Activated naive CD8-positive, alpha-beta T cell (primary cell): Measurements from ENCODE around the gene ZNF470.

Source experiments
- H3K27ac Mint-ChIP-seq: one replicate; pipeline ENCODE4 v1.8.0; 2021; ENCODE audit warnings: mixed read lengths
- H3K27me3 Mint-ChIP-seq: one replicate; pipeline ENCODE4 v1.8.0; 2021; ENCODE audit warnings: mixed read lengths
- H3K36me3 Mint-ChIP-seq: one replicate; pipeline ENCODE4 v1.8.0; 2021; ENCODE audit warnings: mixed read lengths
- H3K4me1 Mint-ChIP-seq: one replicate; pipeline ENCODE4 v1.8.0; 2021; ENCODE audit warnings: low read depth, mixed read lengths
- H3K4me3 Mint-ChIP-seq: one replicate; pipeline ENCODE4 v1.8.0; 2021; ENCODE audit warnings: mild to moderate bottlenecking, mixed read lengths
- H3K9me3 Mint-ChIP-seq: one replicate; pipeline ENCODE4 v1.8.0; 2021; ENCODE audit warnings: low read depth, mixed read lengths

ZNF470 gene

GRCh38 chr19:56567274-56568120 is at the start of gene ZNF470:
Gene ZNF470 (plus strand): TSS chr19:56567468. CDS start chr19:56570312, 2,844 bp downstream.
- Mint-ChIP-seq H3K4me1 (peaks cover 16% of the 10 kb centered on the region), H3K27ac (peak within 1 kb of the TSS; percentile 51), H3K4me3 (peak within 1 kb of the TSS; percentile 94), H3K27me3 (no peaks in the 10 kb centered on the region), H3K36me3 (peaks cover 47% of the 10 kb centered on the region), H3K9me3 (peaks cover 21% of the 10 kb centered on the region)

- H3K27me3 Mint-ChIP-seq, result no peaks in the 10 kb centered on the region
- H3K9me3 Mint-ChIP-seq, result peaks cover 50% of the 10 kb centered on the region
- no peak overlapping the region for H3K4me3 Mint-ChIP-seq
- no peak overlapping the region for H3K27ac Mint-ChIP-seq
- no peaks in the 10 kb centered on the region for H3K4me1 Mint-ChIP-seq
- peaks cover 44% of the 10 kb centered on the region for H3K36me3 Mint-ChIP-seq
These were observed 41.9 kb upstream of the ZNF470 start for GRCh38 chr19:56525214-56525860.

GRCh38 chr19:56537442-56537841 is 29.8 kb upstream of the ZNF470 start:
- Mint-ChIP-seq H3K4me3 (peak overlapping the region; percentile 90), H3K9me3 (peaks cover 21% of the 10 kb centered on the region), H3K36me3 (peaks cover 29% of the 10 kb centered on the region), H3K4me1 (peaks cover 16% of the 10 kb centered on the region), H3K27me3 (no peaks in the 10 kb centered on the region), H3K27ac (peak overlapping the region; percentile 88)

- H3K27ac Mint-ChIP-seq, result peak overlapping the region; percentile 88
- peaks cover 16% of the 10 kb centered on the region for H3K4me1 Mint-ChIP-seq
- H3K27me3 Mint-ChIP-seq, result no peaks in the 10 kb centered on the region
- peaks cover 32% of the 10 kb centered on the region for H3K36me3 Mint-ChIP-seq
- peaks cover 18% of the 10 kb centered on the region for H3K9me3 Mint-ChIP-seq
- peak overlapping the region; percentile 90 for H3K4me3 Mint-ChIP-seq
These were observed 29.0 kb upstream of the ZNF470 start for GRCh38 chr19:56538254-56538760.

GRCh38 chr19:56538761-56539263 is 28.5 kb upstream of the ZNF470 start, which contains the start of gene ZFP28:
Gene ZFP28 (plus strand): TSS chr19:56538948. CDS start chr19:56539019, 71 bp downstream.
- peak within 1 kb of the TSS; percentile 90 for H3K4me3 Mint-ChIP-seq
- peaks cover 37% of the 10 kb centered on the region for H3K36me3 Mint-ChIP-seq
- H3K27ac Mint-ChIP-seq, result peak within 1 kb of the TSS; percentile 88
- H3K4me1 Mint-ChIP-seq, result peaks cover 16% of the 10 kb centered on the region
- H3K27me3 Mint-ChIP-seq, result no peaks in the 10 kb centered on the region
- peaks cover 18% of the 10 kb centered on the region for H3K9me3 Mint-ChIP-seq

GRCh38 chr19:56543776-56544175 is 23.5 kb upstream of the ZNF470 start:
- peaks cover 30% of the 10 kb centered on the region for H3K9me3 Mint-ChIP-seq
- H3K27ac Mint-ChIP-seq, result no peak overlapping the region
- H3K36me3 Mint-ChIP-seq, result peaks cover 61% of the 10 kb centered on the region
- no peaks in the 10 kb centered on the region for H3K27me3 Mint-ChIP-seq
- H3K4me1 Mint-ChIP-seq, result peaks cover 8% of the 10 kb centered on the region
- no peak overlapping the region for H3K4me3 Mint-ChIP-seq

- peaks cover 70% of the 10 kb centered on the region for H3K36me3 Mint-ChIP-seq
- H3K27ac Mint-ChIP-seq, result no peak overlapping the region
- no peak overlapping the region for H3K4me3 Mint-ChIP-seq
- H3K9me3 Mint-ChIP-seq, result peaks cover 27% of the 10 kb centered on the region
- no peaks in the 10 kb centered on the region for H3K27me3 Mint-ChIP-seq
- H3K4me1 Mint-ChIP-seq, result no peaks in the 10 kb centered on the region
These were observed 19.7 kb upstream of the ZNF470 start for GRCh38 chr19:56547535-56547934.

GRCh38 chr19:56554272-56554869 is 12.9 kb upstream of the ZNF470 start:
- Mint-ChIP-seq H3K27me3 (no peaks in the 10 kb centered on the region), H3K9me3 (peaks cover 44% of the 10 kb centered on the region), H3K27ac (no peak overlapping the region), H3K36me3 (peaks cover 56% of the 10 kb centered on the region), H3K4me3 (no peak overlapping the region), H3K4me1 (no peaks in the 10 kb centered on the region)

- Mint-ChIP-seq H3K27me3 (no peaks in the 10 kb centered on the region), H3K4me1 (peaks cover 9% of the 10 kb centered on the region), H3K4me3 (no peak overlapping the region), H3K9me3 (peaks cover 30% of the 10 kb centered on the region), H3K36me3 (peaks cover 35% of the 10 kb centered on the region), H3K27ac (no peak overlapping the region)
These were observed 4.5 kb upstream of the ZNF470 start for GRCh38 chr19:56562766-56563165.

GRCh38 chr19:56566904-56567273 is 379 bp upstream of the ZNF470 start:
- peaks cover 16% of the 10 kb centered on the region for H3K4me1 Mint-ChIP-seq
- peaks cover 47% of the 10 kb centered on the region for H3K36me3 Mint-ChIP-seq
- peaks cover 21% of the 10 kb centered on the region for H3K9me3 Mint-ChIP-seq
- H3K4me3 Mint-ChIP-seq, result peak overlapping the region; percentile 94
- no peaks in the 10 kb centered on the region for H3K27me3 Mint-ChIP-seq
- H3K27ac Mint-ChIP-seq, result peak overlapping the region; percentile 22

GRCh38 chr19:56572589-56572988 is 5.3 kb downstream of the ZNF470 start:
- Mint-ChIP-seq H3K4me1 (peaks cover 7% of the 10 kb centered on the region), H3K36me3 (peaks cover 67% of the 10 kb centered on the region), H3K4me3 (no peak overlapping the region), H3K27ac (no peak overlapping the region), H3K27me3 (no peaks in the 10 kb centered on the region), H3K9me3 (peaks cover 45% of the 10 kb centered on the region)

GRCh38 chr19:56573914-56574313 is 6.6 kb downstream of the ZNF470 start:
- peaks cover 70% of the 10 kb centered on the region for H3K36me3 Mint-ChIP-seq
- H3K4me1 Mint-ChIP-seq, result no peaks in the 10 kb centered on the region
- no peak overlapping the region for H3K27ac Mint-ChIP-seq
- H3K4me3 Mint-ChIP-seq, result no peak overlapping the region
- no peaks in the 10 kb centered on the region for H3K27me3 Mint-ChIP-seq
- H3K9me3 Mint-ChIP-seq, result peaks cover 47% of the 10 kb centered on the region

- Mint-ChIP-seq H3K36me3 (peaks cover 55% of the 10 kb centered on the region), H3K27me3 (no peaks in the 10 kb centered on the region), H3K4me3 (no peak overlapping the region), H3K9me3 (peaks cover 42% of the 10 kb centered on the region), H3K4me1 (no peaks in the 10 kb centered on the region), H3K27ac (no peak overlapping the region)
These were observed 10.7 kb downstream of the ZNF470 start for GRCh38 chr19:56577719-56578602.

- H3K9me3 Mint-ChIP-seq, result peaks cover 14% of the 10 kb centered on the region
- peak overlapping the region; percentile 94 for H3K4me3 Mint-ChIP-seq
- H3K36me3 Mint-ChIP-seq, result peaks cover 15% of the 10 kb centered on the region
- H3K27ac Mint-ChIP-seq, result no peak overlapping the region
- no peaks in the 10 kb centered on the region for H3K27me3 Mint-ChIP-seq
- peaks cover 18% of the 10 kb centered on the region for H3K4me1 Mint-ChIP-seq
These were observed 27.1 kb downstream of the ZNF470 start for GRCh38 chr19:56594446-56594782.
